ENCODE results near the gene SCP2.

The SCP2 gene

GRCh38 chr1:53080041-53080440 is 153.0 kb downstream of the SCP2 start:
- in situ Hi-C loops (cut with HindIII; ENCODE audit: low sequenced_read_pairs) = no loop called here

GRCh38 chr1:53080769-53081168 is 153.7 kb downstream of the SCP2 start:
- in situ Hi-C loops (cut with HindIII; ENCODE audit: low sequenced_read_pairs) = no loop called here

GRCh38 chr1:53081384-53082066 is 154.4 kb downstream of the SCP2 start:
- in situ Hi-C loops (cut with HindIII; ENCODE audit: low sequenced_read_pairs) = no loop called here

DNA sequence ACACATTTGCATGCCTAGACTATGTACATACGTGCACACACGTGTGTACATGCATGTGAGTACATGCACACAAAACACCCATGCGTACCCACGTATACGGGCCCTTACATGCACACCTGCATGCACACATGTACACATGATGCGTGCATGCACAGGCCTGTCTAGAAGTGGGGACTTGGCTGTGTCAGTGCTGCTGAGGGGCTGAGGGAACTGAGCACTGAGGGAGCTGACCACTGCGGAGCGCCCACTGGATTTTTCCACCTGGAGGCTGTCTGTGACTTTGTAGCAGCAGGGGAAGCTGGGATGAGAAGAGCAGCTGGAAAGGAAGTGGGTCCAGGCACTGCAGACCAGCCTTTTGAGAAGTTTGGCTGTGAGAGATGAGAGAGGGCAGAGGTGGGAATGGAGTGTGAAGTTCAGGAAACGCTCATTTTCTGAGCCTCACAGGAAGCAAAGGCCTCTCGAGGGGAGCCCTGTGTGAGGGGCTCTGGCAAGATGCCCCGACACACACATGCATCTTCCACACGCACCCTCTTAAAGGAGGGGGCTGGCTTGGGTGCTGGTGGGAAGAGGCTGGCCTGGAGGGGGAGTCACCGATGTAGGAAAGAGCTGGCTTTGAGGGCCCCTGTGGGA is 155.9 kb downstream of the SCP2 start:
- in situ Hi-C loops (cut with HindIII; ENCODE audit: low sequenced_read_pairs) = no loop called here

DNA sequence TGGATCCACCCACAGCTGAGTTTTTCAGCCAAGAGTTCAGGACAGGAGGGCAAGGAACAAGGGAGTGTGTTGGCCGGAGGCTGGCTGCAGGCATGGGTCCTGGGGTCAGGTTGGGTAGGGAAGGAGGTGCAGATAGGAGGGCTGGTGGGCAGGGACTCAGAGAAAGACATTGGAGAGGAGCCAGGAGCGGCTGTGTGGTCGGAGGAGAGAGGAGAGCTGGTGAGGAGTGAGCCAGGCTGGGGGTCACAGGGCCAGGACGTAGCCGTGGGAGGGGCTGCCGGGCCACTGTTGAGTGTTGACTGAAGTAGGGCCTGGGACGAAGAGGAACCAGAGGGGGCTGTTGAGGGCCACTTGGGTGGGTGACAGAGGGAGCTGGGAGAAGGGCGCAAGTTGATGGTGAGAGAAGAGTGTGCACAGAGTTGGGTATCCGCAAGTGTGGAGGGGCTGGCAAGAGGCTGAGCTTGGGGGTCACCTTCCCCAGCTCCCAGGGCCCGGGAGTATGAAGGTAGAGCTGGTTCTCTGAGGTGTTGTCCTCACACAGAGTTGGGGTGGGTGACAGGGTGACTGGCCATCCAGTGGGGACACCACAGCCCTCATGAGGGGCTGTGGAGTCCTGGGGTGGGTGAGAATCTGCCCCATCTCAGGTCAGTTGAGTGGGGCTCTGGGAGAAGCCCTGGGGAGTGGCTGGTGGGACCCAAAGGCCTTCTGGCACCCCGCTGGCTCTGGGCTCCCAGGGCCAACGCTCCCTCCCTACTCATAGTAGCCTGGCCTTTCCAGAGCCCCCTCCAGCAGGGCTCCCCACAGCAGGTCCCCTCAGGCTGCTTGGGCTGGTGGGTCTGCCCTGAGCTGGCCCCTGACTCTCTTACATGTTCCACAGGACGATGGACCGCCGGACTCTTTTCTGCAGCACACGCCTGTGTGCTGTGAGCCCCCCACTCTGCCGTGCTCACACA is 156.8 kb downstream of the SCP2 start:
- in situ Hi-C loops (cut with HindIII; ENCODE audit: low sequenced_read_pairs) = no loop called here

GRCh38 chr1:53084589-53084971 is 157.5 kb downstream of the SCP2 start:
- in situ Hi-C loops (cut with HindIII; ENCODE audit: low sequenced_read_pairs) = no loop called here

DNA sequence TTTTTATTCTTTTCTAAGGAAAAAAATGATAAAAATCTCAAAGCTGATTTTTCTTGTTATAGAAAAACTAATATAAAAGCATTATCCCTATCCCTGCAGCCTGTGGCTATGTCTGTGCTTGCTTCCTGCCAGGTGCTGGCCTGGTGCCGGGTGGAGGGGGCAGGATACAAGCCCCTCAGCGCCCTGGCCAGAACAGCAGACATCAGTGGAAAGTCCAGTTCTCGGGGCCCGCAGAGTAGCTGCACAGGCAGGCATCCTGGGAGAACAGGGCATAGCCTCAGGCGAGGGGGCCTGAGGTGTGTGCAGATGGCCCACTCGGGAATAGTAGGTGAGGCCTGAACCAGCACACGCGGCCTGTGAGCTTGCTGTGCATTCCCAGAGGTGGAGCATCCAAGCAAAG is 158.3 kb downstream of the SCP2 start:
- in situ Hi-C loops (cut with HindIII; ENCODE audit: low sequenced_read_pairs) = no loop called here

DNA sequence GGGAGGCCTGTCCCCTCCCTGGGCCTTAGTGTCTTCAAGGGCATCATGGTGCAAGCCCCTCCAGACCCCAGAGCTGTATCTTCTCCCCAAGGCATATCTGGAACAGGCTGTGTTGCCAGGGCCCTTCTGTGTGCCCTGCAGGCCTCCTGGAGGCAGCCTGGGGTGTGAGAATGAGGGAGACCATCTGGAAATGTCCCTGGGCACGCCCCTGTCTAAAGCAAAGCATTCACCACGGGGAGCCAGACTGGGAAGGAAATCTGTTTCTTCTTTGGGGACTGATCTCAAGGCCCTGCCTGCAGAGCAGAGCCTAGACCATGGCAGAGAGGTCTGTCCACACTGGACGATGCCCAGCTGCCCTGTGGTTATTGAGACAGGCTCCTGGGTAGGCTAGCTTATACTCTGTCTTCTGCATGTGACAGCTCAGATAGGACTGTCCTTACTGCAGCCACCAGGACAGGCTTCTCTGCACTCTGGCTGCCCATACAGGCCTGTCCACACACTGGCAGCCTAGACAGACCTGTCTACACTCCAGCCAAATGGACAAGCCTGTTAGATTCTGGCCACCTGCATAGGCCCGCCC is 159.5 kb downstream of the SCP2 start:
- in situ Hi-C loops (cut with HindIII; ENCODE audit: low sequenced_read_pairs) = no loop called here

DNA sequence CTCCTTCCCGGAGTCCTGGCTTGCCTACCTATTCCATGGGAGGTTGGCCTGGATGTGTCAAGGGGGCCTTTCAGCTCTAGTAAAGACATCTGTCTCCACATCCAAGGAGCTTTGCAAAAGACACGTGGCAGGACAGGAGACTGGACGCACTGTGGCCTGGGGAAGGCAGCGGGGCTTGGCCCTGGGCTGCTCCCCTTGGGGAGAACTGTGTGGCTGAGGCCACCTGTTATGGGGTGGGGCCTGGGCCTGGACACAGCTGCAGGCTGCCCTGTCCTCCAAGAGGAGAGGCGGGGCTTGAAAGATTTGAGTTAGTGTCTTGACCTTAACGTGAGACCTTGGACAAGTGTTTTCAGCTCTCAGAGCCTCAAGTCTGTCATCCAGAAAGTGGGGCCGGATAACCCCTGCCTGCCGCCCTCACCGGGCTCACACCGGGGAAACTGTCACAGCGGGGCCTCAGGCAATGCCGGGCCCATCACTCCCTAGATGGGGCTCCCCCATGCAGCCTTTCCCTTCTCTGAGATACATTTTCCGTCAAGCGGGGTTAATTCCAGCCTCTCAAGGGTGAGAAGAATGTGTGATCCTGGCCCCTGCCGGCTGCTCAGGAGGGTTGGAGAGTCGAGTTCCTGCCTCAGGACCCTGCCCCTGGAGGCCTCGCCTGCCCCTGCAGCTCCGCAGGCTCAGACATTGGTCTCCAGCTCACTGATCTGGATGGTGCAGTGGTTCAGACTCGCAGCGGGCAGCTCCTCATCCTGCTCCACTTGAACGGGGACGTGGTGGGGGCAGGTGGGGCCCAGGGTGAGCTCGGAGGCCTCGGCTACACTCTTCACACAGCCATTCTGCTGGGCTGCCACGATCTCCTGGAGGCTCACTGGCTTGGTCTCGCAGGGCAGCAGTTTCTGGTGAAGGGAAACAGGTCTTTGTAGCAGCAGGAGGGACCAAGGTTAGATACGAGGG is 160.5 kb downstream of the SCP2 start:
- in situ Hi-C loops (cut with HindIII; ENCODE audit: low sequenced_read_pairs) = no loop called here

DNA sequence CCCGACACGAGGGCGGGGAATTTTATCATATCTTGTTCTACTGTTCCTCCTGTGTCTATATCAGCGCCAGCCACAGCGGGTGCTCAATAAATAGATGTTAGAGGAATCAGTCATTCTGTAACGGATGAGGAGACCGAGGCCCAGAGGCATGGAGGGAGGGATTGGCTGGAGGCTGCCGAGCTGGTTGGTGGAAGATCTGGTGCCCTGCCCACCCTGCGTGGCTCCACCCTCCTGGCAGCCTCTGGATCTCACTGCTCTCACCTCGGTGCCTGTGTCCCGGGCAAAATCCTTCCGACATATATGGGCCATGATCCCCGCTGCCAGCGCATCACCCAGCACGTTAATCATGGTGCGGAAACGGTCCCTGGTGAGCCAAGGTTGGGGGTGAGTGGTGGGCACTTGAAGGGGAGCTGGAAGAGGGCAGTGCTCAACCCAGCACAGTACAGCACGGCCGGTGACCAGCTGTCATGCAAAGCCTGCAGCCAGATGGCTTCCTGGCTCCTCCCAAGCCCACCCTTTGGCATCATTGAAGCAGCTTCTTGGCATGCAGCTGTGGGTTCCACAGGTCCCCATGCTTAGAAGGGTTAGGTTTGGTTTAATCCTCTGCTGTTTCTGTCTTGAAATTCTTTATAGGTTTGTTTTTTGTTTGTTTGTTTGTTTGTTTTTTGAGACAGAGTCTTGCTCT is 161.7 kb downstream of the SCP2 start:
- in situ Hi-C loops (cut with HindIII; ENCODE audit: low sequenced_read_pairs) = no loop called here

DNA sequence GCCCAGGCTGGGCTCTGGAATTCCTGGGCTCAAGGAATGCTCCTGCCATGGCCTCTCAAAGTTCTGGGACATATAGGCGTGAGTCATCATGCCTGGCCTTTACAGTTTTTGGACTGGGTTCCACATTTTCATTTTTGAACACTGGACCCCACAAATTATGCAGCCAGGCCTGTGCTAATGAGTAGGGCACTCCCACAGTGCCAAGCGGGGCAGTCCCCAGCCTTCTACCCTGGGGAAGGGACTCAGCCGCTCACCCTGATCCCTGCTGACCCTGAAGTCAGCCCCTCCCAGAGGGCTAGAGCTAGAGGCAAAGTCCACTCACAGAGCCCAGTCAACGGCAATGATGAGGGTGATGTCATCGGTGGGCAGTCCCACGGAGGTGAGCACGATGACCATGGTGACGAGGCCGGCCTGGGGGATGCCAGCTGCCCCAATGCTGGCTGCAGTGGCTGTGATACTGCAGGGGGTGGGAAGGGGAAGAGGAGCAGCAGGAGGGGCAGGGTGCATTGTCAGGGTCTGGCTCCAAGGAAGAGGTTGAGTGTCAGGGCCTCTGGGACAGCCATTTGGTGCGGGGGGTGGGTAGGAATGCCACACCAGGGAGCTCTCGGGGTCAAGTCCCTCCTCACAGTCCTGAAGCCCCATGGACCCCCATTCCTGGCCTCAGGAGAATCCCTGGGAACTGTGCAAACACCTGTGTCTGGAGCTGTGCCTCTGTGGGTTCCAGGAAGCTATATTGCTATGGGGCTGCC is 162.6 kb downstream of the SCP2 start:
- in situ Hi-C loops (cut with HindIII; ENCODE audit: low sequenced_read_pairs) = no loop called here

GRCh38 chr1:53090227-53091147 is 163.4 kb downstream of the SCP2 start:
- in situ Hi-C loops (cut with HindIII; ENCODE audit: low sequenced_read_pairs) = no loop called here

DNA sequence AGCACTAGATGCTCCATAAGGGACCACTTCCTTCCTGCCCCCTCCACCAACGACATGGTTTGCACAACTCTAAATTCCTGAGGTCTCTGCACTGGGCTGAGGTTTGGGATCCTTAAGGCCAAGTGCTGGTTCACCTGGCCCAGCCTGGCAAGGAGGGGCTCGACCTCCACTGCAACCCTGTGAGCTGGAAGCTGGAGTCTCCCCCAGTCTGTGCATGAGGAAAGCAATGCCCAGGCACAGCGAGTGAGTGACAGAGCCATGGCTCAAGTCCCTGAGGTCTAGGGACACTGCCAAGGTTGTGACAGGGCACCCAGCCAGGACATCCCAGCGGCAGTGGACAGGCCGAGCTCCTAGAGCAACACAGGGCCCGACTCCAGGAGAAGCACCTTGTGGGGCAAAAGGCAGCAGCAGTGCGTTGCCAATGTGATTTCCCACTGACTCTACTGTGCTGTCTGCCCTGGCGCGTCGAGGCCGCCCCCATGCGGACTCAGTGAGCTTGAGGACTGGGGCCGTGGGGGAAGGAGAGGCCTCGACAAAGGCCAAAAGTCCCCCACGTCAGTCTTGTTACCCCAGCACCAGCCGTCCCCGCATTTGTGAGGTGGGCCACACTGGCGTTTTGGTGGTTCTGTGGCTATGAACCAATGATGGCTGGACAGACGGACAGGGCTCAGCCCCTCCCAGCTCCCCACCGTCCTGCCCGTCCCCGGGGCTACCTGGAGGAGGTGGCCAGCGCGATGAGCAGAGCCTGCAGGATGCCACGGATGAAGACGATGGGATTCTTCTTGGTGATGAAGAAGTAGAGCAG is 165.0 kb downstream of the SCP2 start:
- in situ Hi-C loops (cut with HindIII; ENCODE audit: low sequenced_read_pairs) = no loop called here

DNA sequence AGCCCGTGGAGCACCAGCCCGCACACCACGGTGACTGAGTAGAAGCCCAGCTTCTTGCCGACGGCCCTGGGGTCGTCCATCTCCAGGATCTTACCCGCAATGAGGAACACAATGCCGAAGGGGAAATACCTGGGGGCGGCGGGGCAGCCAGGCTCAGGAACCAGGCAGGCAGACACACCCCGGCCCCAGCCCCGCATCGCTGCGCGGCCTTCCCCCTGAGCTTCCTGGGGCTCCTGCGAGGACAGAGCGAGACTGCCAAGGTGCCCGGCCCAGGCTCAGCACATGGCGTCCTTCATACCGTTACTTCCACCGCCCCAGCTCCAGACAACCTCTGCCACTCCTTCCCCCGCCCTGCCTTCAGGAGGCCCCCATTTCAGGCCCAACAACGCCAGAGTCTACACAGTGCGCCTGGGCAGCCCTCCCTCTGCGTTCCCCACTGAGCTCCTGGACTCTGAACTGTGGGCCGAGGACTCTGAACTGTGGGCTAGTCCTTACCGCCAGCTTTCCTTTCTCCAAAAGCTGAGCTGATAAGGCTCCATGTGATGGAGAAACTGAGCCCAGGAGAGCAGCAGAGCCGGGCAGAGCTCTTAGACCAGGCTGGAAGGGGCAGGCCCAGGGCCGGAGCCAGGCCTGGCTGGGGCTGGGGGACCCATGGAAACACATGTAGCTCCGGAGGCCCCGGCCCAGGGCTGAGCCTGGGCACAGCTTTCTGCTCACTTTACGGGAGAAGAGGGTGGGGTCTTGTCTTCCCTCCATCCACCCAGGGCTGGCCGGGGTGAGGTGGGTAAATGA is 165.8 kb downstream of the SCP2 start:
- in situ Hi-C loops (cut with HindIII; ENCODE audit: low sequenced_read_pairs) = no loop called here

GRCh38 chr1:53093451-53093754 is 166.3 kb downstream of the SCP2 start:
- in situ Hi-C loops (cut with HindIII; ENCODE audit: low sequenced_read_pairs) = no loop called here

GRCh38 chr1:53093778-53094532 is 166.9 kb downstream of the SCP2 start:
- in situ Hi-C loops (cut with HindIII; ENCODE audit: low sequenced_read_pairs) = no loop called here
